ENCODE results near the gene RNF207.

Gene RNF207

DNA sequence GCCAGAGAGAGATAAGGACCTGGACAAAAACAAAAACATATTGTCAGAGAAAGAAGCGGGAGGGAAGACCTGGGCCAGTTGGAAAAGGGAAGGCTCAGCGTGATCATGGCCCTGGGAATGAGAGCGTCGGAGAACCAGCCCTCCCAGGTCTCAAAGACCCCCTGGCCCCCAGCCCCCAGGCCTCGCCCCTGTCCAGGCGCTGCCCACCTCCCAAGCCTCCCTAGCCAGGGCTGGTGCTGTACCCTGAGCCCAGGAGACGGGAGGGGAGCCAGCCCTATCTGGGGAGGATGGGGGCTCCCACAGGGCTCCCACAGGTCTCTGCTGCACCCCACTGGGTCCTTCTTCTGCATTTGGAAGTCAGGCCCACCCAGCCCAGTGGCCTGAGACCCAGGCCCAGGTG, 40.9 kb upstream of the RNF207 start:
- H3K79me2 ChIP-seq: no peaks in the 10 kb centered on the region
- no peak overlapping the region for H2AFZ ChIP-seq
- H3K4me3 ChIP-seq (ENCODE audit: low read depth, low read length): no peak overlapping the region
- no peaks in the 10 kb centered on the region for H3K27me3 ChIP-seq (ENCODE audit: control insufficient read depth, insufficient read depth, low read length)
- H3K9me3 ChIP-seq (ENCODE audit: control insufficient read depth, low read length): no peaks in the 10 kb centered on the region
- H3K9ac ChIP-seq: no peak overlapping the region
- TF ChIP-seq CTCF (IDR thresholded peaks at IDR 0.05): no peak
- no peaks in the 10 kb centered on the region for H3K36me3 ChIP-seq (ENCODE audit: control insufficient read depth, insufficient read depth, low read length)
- H3K27ac ChIP-seq: no peak overlapping the region
- H3K4me2 ChIP-seq (ENCODE audit: low read length): no peak overlapping the region
- no peaks in the 10 kb centered on the region for H3K4me1 ChIP-seq

DNA sequence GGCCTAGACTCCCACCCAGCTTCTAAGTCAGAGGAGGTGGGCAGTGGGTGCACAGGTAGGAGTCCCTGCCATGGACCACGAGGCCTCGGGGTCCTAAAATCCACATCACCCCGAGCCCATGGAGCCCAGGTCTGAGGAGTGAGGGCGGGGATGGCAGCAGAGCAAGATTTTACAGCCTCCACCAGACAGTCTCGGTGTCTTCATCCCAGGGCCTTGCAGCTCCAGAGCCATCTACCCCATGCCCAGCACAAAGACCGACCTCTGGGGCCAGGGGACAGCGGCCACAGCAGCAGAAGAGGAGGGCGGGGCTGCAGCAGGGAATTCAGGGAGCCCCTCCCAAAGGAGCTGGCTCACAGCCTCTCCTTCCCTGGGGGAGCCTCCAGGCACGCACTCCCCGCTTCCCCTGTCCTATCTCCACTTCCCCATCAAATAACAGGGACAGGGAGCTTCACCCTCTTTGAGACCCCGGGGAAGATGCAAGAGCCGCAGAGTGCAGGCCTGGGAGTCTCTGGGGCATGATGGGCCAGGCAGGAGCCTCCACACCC, 40.4 kb upstream of the RNF207 start:
- H3K79me2 ChIP-seq: no peaks in the 10 kb centered on the region
- H3K36me3 ChIP-seq (ENCODE audit: control insufficient read depth, insufficient read depth, low read length): no peaks in the 10 kb centered on the region
- no peak overlapping the region for H3K4me2 ChIP-seq (ENCODE audit: low read length)
- no peaks in the 10 kb centered on the region for H3K4me1 ChIP-seq
- H3K4me3 ChIP-seq (ENCODE audit: low read depth, low read length): no peak overlapping the region
- no peak overlapping the region for H3K9ac ChIP-seq
- H3K27me3 ChIP-seq (ENCODE audit: control insufficient read depth, insufficient read depth, low read length): no peaks in the 10 kb centered on the region
- H3K9me3 ChIP-seq (ENCODE audit: control insufficient read depth, low read length): no peaks in the 10 kb centered on the region
- no peak overlapping the region for H2AFZ ChIP-seq
- TF ChIP-seq CTCF (IDR thresholded peaks at IDR 0.05): no peak
- H3K27ac ChIP-seq: no peak overlapping the region

DNA sequence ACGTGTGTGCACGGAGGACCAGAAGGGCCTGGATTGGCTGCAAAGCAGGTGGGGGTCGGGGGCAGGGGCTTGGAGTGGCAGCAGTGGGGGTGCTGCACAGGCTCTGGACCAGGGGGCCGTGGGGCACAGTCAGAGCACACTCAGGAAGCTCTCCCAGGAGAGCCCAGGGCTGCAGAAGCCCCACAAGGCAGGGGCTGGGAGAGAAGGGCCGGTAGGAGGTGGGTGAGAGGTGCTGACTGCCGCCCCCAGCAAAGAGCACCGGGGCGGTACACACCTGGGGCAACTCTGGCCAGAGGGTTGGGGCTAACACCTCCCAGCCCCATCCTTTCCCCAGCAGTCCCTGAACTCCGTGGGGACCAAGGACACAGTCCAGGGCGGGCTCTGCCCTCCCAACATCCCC, 39.7 kb upstream of the RNF207 start:
- no peak overlapping the region for H3K9ac ChIP-seq
- H3K27me3 ChIP-seq (ENCODE audit: control insufficient read depth, insufficient read depth, low read length): peaks cover 4% of the 10 kb centered on the region
- no peaks in the 10 kb centered on the region for H3K79me2 ChIP-seq
- H3K4me1 ChIP-seq: no peaks in the 10 kb centered on the region
- no peak overlapping the region for H3K27ac ChIP-seq
- no peaks in the 10 kb centered on the region for H3K36me3 ChIP-seq (ENCODE audit: control insufficient read depth, insufficient read depth, low read length)
- no peak overlapping the region for H3K4me2 ChIP-seq (ENCODE audit: low read length)
- no peak overlapping the region for H2AFZ ChIP-seq
- no peak overlapping the region for H3K4me3 ChIP-seq (ENCODE audit: low read depth, low read length)
- no peak for TF ChIP-seq CTCF (IDR thresholded peaks at IDR 0.05)
- no peaks in the 10 kb centered on the region for H3K9me3 ChIP-seq (ENCODE audit: control insufficient read depth, low read length)

DNA sequence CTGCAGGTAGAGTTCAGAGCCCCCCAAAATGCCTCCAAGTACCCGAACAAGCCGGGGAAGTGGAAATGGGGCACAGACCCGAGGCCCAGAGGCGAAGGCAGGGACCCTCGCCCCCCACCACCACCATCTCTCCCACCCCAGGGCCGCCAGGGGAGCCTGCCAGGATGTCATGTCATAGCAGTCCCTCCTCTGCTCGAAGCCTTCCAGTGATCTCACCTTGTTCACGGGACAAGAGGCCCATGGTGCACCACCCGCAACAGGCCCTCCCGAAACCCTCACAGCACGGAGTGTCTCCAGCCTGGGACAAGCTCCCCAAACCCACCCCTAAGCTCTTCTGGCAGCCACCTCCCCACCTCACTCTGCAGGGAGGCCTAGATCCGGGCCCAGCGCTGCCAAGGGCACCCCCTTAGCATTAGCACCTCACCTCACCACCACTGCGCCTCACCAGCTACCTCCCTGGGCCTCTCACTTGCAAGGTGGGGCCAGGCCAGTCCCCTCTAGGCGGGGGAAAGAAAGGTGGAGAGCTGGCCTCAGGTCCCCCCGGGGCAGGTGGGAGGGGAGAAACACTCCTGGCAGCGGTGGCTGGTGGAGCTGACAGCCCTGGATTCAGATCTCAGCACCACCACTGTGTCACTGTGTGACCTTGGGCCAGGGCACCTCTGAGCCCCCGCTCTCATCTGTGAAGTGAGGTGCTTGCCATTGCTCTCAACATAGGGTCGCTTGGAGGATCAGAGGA, 39.1 kb upstream of the RNF207 start:
- H3K9ac ChIP-seq: no peak overlapping the region

More for the DNA sequence above, 39.1 kb upstream of the RNF207 start:
- no peak overlapping the region for H3K4me3 ChIP-seq (ENCODE audit: low read depth, low read length)
- H3K36me3 ChIP-seq (ENCODE audit: control insufficient read depth, insufficient read depth, low read length): no peaks in the 10 kb centered on the region
- no peak for TF ChIP-seq CTCF (IDR thresholded peaks at IDR 0.05)
- H2AFZ ChIP-seq: no peak overlapping the region
- H3K4me1 ChIP-seq: no peaks in the 10 kb centered on the region
- no peaks in the 10 kb centered on the region for H3K9me3 ChIP-seq (ENCODE audit: control insufficient read depth, low read length)
- H3K4me2 ChIP-seq (ENCODE audit: low read length): no peak overlapping the region
- peaks cover 5% of the 10 kb centered on the region for H3K27me3 ChIP-seq (ENCODE audit: control insufficient read depth, insufficient read depth, low read length)
- no peaks in the 10 kb centered on the region for H3K79me2 ChIP-seq
- H3K27ac ChIP-seq: no peak overlapping the region
